ENCODE results near the gene DEUP1. TPM values are rescaled to one million over a fixed set of nuclear protein-coding genes. Genes with fewer than 3 reads are reported as not detected.
"Not testable (repeated sequence)": the region's sequence is repeated elsewhere in the genome, so short reads cannot be mapped to it uniquely, and the experiment has no call there.

DEUP1 gene
- total RNA-seq, 1 experiment from 2014 or later: not detected

GRCh38 chr11:93295921-93296575, 34.5 kb upstream of the DEUP1 start:
- intact Hi-C loops (cut with micrococcal nuclease; ENCODE audit: unreplicated experiment): no loop called here

GRCh38 chr11:93303689-93304088, 26.9 kb upstream of the DEUP1 start:
- Mint-ChIP-seq H3K36me3 (ENCODE audit: insufficient read depth, unreplicated experiment) (no peaks in the 10 kb centered on the region), H3K4me1 (ENCODE audit: low read depth, unreplicated experiment) (no peaks in the 10 kb centered on the region), H3K27me3 (ENCODE audit: unreplicated experiment) (no peaks in the 10 kb centered on the region), H3K27ac (ENCODE audit: unreplicated experiment) (no peak overlapping the region), H3K9me3 (ENCODE audit: low read depth, unreplicated experiment) (peaks cover 2% of the 10 kb centered on the region), H3K4me3 (ENCODE audit: low read depth, unreplicated experiment) (no peak overlapping the region)
- CTCF ChIA-PET: no interaction called here
- no peak for DNase-seq
- TF ChIP-seq CTCF (IDR thresholded peaks at IDR 0.05; ENCODE audit: unreplicated experiment): no peak
- intact Hi-C loops (cut with micrococcal nuclease; ENCODE audit: unreplicated experiment): no loop called here
- BruUV-seq (replicated peaks): no TSS peak

More at GRCh38 chr11:93295921-93296575, 34.5 kb upstream of the DEUP1 start:
- no peaks in the 10 kb centered on the region for H3K27me3 Mint-ChIP-seq (ENCODE audit: unreplicated experiment)
- no peaks in the 10 kb centered on the region for H3K9me3 Mint-ChIP-seq (ENCODE audit: low read depth, unreplicated experiment)
- no peak for TF ChIP-seq CTCF (IDR thresholded peaks at IDR 0.05; ENCODE audit: unreplicated experiment)
- no TSS peak for BruUV-seq (replicated peaks)
- CTCF ChIA-PET: no interaction called here
- no peaks in the 10 kb centered on the region for H3K36me3 Mint-ChIP-seq (ENCODE audit: insufficient read depth, unreplicated experiment)
- no peak overlapping the region for H3K4me3 Mint-ChIP-seq (ENCODE audit: low read depth, unreplicated experiment)
- no peaks in the 10 kb centered on the region for H3K4me1 Mint-ChIP-seq (ENCODE audit: low read depth, unreplicated experiment)
- no peak overlapping the region for H3K27ac Mint-ChIP-seq (ENCODE audit: unreplicated experiment)
- no peak for DNase-seq

- BruUV-seq (replicated peaks); CTCF ChIA-PET; H3K27ac Mint-ChIP-seq (ENCODE audit: unreplicated experiment); H3K27me3 Mint-ChIP-seq (ENCODE audit: unreplicated experiment); intact Hi-C loops (cut with micrococcal nuclease; ENCODE audit: unreplicated experiment); H3K36me3 Mint-ChIP-seq (ENCODE audit: insufficient read depth, unreplicated experiment); H3K4me3 Mint-ChIP-seq (ENCODE audit: low read depth, unreplicated experiment); DNase-seq; H3K4me1 Mint-ChIP-seq (ENCODE audit: low read depth, unreplicated experiment): not testable (repeated sequence)
- H3K9me3 Mint-ChIP-seq (ENCODE audit: low read depth, unreplicated experiment): peaks cover 14% of the 10 kb centered on the region
These were observed 16.1 kb upstream of the DEUP1 start for GRCh38 chr11:93314399-93314798.

GRCh38 chr11:93319224-93319839, 11.2 kb upstream of the DEUP1 start:
- Mint-ChIP-seq H3K27me3 (ENCODE audit: unreplicated experiment) (no peaks in the 10 kb centered on the region), H3K27ac (ENCODE audit: unreplicated experiment) (no peak overlapping the region), H3K4me3 (ENCODE audit: low read depth, unreplicated experiment) (no peak overlapping the region), H3K4me1 (ENCODE audit: low read depth, unreplicated experiment) (no peaks in the 10 kb centered on the region), H3K36me3 (ENCODE audit: insufficient read depth, unreplicated experiment) (no peaks in the 10 kb centered on the region), H3K9me3 (ENCODE audit: low read depth, unreplicated experiment) (peaks cover 10% of the 10 kb centered on the region)
- CTCF ChIA-PET: no interaction called here
- DNase-seq: no peak
- no peak for TF ChIP-seq CTCF (IDR thresholded peaks at IDR 0.05; ENCODE audit: unreplicated experiment)
- no TSS peak for BruUV-seq (replicated peaks)
- intact Hi-C loops (cut with micrococcal nuclease; ENCODE audit: unreplicated experiment): no loop called here

GRCh38 chr11:93320230-93320629, 10.3 kb upstream of the DEUP1 start:
- TF ChIP-seq CTCF (IDR thresholded peaks at IDR 0.05; ENCODE audit: unreplicated experiment): no peak
- Mint-ChIP-seq H3K4me3 (ENCODE audit: low read depth, unreplicated experiment) (no peak overlapping the region), H3K9me3 (ENCODE audit: low read depth, unreplicated experiment) (peaks cover 8% of the 10 kb centered on the region), H3K36me3 (ENCODE audit: insufficient read depth, unreplicated experiment) (no peaks in the 10 kb centered on the region), H3K27me3 (ENCODE audit: unreplicated experiment) (no peaks in the 10 kb centered on the region), H3K4me1 (ENCODE audit: low read depth, unreplicated experiment) (no peaks in the 10 kb centered on the region), H3K27ac (ENCODE audit: unreplicated experiment) (no peak overlapping the region)
- CTCF ChIA-PET: no interaction called here
- no peak for DNase-seq
- no TSS peak for BruUV-seq (replicated peaks)
- intact Hi-C loops (cut with micrococcal nuclease; ENCODE audit: unreplicated experiment): no loop called here
